ENCODE measurements around the gene DDX39A.
A peak's percentile ranks its signal among the peaks of the same experiment; 100 is the strongest.

Gene DDX39A

GRCh38 chr19:14443632-14444216 lies 24.6 kb upstream of the DDX39A start:
- no peak for ATAC-seq (replicated peaks; ENCODE audit: extremely low read depth, poor library complexity, severe bottlenecking)
- Mint-ChIP-seq H3K27ac (ENCODE audit: low read depth) (no peak overlapping the region), H3K4me1 (peaks cover 44% of the 10 kb centered on the region), H3K4me3 (no peak overlapping the region), H3K27me3 (no peaks in the 10 kb centered on the region), H3K9me3 (no peaks in the 10 kb centered on the region), H3K36me3 (ENCODE audit: insufficient read depth) (peaks cover 71% of the 10 kb centered on the region)
- DNase-seq (ENCODE audit: low spot score in 2 of 2) = no peak

- ATAC-seq (replicated peaks; ENCODE audit: extremely low read depth, poor library complexity, severe bottlenecking) (no peak), DNase-seq (ENCODE audit: low spot score in 2 of 2) (no peak)
- Mint-ChIP-seq H3K9me3 (no peaks in the 10 kb centered on the region), H3K4me3 (peak overlapping the region; percentile 16), H3K36me3 (ENCODE audit: insufficient read depth) (peaks cover 64% of the 10 kb centered on the region), H3K27ac (ENCODE audit: low read depth) (no peak overlapping the region), H3K4me1 (peaks cover 46% of the 10 kb centered on the region), H3K27me3 (no peaks in the 10 kb centered on the region)
Measured at GRCh38 chr19:14442891-14443631, 23.9 kb upstream of the DDX39A start.

GRCh38 chr19:14441041-14441938 lies 22.1 kb upstream of the DDX39A start:
- ATAC-seq (replicated peaks; ENCODE audit: extremely low read depth, poor library complexity, severe bottlenecking) = no peak
- H3K36me3 Mint-ChIP-seq (ENCODE audit: insufficient read depth) = peaks cover 46% of the 10 kb centered on the region

GRCh38 chr19:14440049-14440448 lies 20.9 kb upstream of the DDX39A start:
- Mint-ChIP-seq H3K27ac (ENCODE audit: low read depth) (peak overlapping the region; percentile 99), H3K27me3 (no peaks in the 10 kb centered on the region), H3K9me3 (no peaks in the 10 kb centered on the region), H3K4me1 (peaks cover 53% of the 10 kb centered on the region), H3K36me3 (ENCODE audit: insufficient read depth) (peaks cover 41% of the 10 kb centered on the region), H3K4me3 (peak overlapping the region; percentile 99)
- peak; percentile 98 for ATAC-seq (replicated peaks; ENCODE audit: extremely low read depth, poor library complexity, severe bottlenecking)
- DNase-seq (ENCODE audit: low spot score in 2 of 2) = peak; percentile 59

More at GRCh38 chr19:14441041-14441938, 22.1 kb upstream of the DDX39A start:
- no peak for DNase-seq (ENCODE audit: low spot score in 2 of 2)
- Mint-ChIP-seq H3K4me1 (peaks cover 49% of the 10 kb centered on the region), H3K27me3 (no peaks in the 10 kb centered on the region), H3K4me3 (peak overlapping the region; percentile 99), H3K9me3 (no peaks in the 10 kb centered on the region), H3K27ac (ENCODE audit: low read depth) (peak overlapping the region; percentile 99)

GRCh38 chr19:14439014-14439413 lies 19.9 kb upstream of the DDX39A start:
- Mint-ChIP-seq H3K9me3 (no peaks in the 10 kb centered on the region), H3K27me3 (no peaks in the 10 kb centered on the region), H3K4me3 (peak overlapping the region; percentile 61), H3K4me1 (peaks cover 51% of the 10 kb centered on the region), H3K36me3 (ENCODE audit: insufficient read depth) (peaks cover 31% of the 10 kb centered on the region), H3K27ac (ENCODE audit: low read depth) (no peak overlapping the region)
- no peak for DNase-seq (ENCODE audit: low spot score in 2 of 2)
- ATAC-seq (replicated peaks; ENCODE audit: extremely low read depth, poor library complexity, severe bottlenecking) = no peak

GRCh38 chr19:14437578-14438140 lies 18.5 kb upstream of the DDX39A start:
- Mint-ChIP-seq H3K9me3 (no peaks in the 10 kb centered on the region), H3K4me1 (peaks cover 47% of the 10 kb centered on the region), H3K4me3 (peak overlapping the region; percentile 56), H3K27ac (ENCODE audit: low read depth) (no peak overlapping the region), H3K27me3 (no peaks in the 10 kb centered on the region), H3K36me3 (ENCODE audit: insufficient read depth) (peaks cover 23% of the 10 kb centered on the region)
- DNase-seq (ENCODE audit: low spot score in 2 of 2) (no peak), ATAC-seq (replicated peaks; ENCODE audit: extremely low read depth, poor library complexity, severe bottlenecking) (no peak)

- Mint-ChIP-seq H3K27me3 (no peaks in the 10 kb centered on the region), H3K9me3 (no peaks in the 10 kb centered on the region), H3K36me3 (ENCODE audit: insufficient read depth) (peaks cover 14% of the 10 kb centered on the region), H3K4me3 (peak overlapping the region; percentile 65), H3K27ac (ENCODE audit: low read depth) (peak overlapping the region; percentile 79), H3K4me1 (peaks cover 42% of the 10 kb centered on the region)
- ATAC-seq (replicated peaks; ENCODE audit: extremely low read depth, poor library complexity, severe bottlenecking) (no peak), DNase-seq (ENCODE audit: low spot score in 2 of 2) (no peak)
Measured at GRCh38 chr19:14435320-14436050, 16.3 kb upstream of the DDX39A start.

- DNase-seq (ENCODE audit: low spot score in 2 of 2) = no peak
- H3K27me3 Mint-ChIP-seq = no peaks in the 10 kb centered on the region
- H3K9me3 Mint-ChIP-seq = no peaks in the 10 kb centered on the region
- H3K4me3 Mint-ChIP-seq = peak overlapping the region; percentile 65
- H3K4me1 Mint-ChIP-seq = peaks cover 36% of the 10 kb centered on the region
- H3K36me3 Mint-ChIP-seq (ENCODE audit: insufficient read depth) = peaks cover 7% of the 10 kb centered on the region
- no peak for ATAC-seq (replicated peaks; ENCODE audit: extremely low read depth, poor library complexity, severe bottlenecking)
- H3K27ac Mint-ChIP-seq (ENCODE audit: low read depth) = peak overlapping the region; percentile 63
Measured at GRCh38 chr19:14434543-14435319, 15.6 kb upstream of the DDX39A start.

- Mint-ChIP-seq H3K27ac (ENCODE audit: low read depth) (peak overlapping the region; percentile 63), H3K4me3 (peak overlapping the region; percentile 65), H3K9me3 (no peaks in the 10 kb centered on the region), H3K4me1 (peaks cover 27% of the 10 kb centered on the region), H3K27me3 (no peaks in the 10 kb centered on the region), H3K36me3 (ENCODE audit: insufficient read depth) (peaks cover 7% of the 10 kb centered on the region)
- peak; percentile 67 for ATAC-seq (replicated peaks; ENCODE audit: extremely low read depth, poor library complexity, severe bottlenecking)
- DNase-seq (ENCODE audit: low spot score in 2 of 2) = peak in 1 of 2 donors; percentile 43
Measured at GRCh38 chr19:14433554-14434501, 14.7 kb upstream of the DDX39A start.

- no peak for DNase-seq (ENCODE audit: low spot score in 2 of 2)
- peaks cover 19% of the 10 kb centered on the region for H3K4me1 Mint-ChIP-seq
- no peak for ATAC-seq (replicated peaks; ENCODE audit: extremely low read depth, poor library complexity, severe bottlenecking)
- H3K4me3 Mint-ChIP-seq = peak within 1 kb of the TSS; percentile 82
- H3K36me3 Mint-ChIP-seq (ENCODE audit: insufficient read depth) = peaks cover 7% of the 10 kb centered on the region
- H3K9me3 Mint-ChIP-seq = no peaks in the 10 kb centered on the region
- peak within 1 kb of the TSS; percentile 64 for H3K27ac Mint-ChIP-seq (ENCODE audit: low read depth)
- H3K27me3 Mint-ChIP-seq = no peaks in the 10 kb centered on the region
Measured at GRCh38 chr19:14432791-14433553, 13.8 kb upstream of the DDX39A start, which contains the start of gene PKN1. Gene PKN1 (plus strand): TSS chr19:14433306. CDS start chr19:14433522, 216 bp downstream.

Measured in central memory CD8-positive, alpha-beta T cell (primary cell).